OCI-LY3 (cell line): ENCODE data around the gene SORBS1.

Source experiments
- H2AFZ ChIP-seq: fragments of 200-600, 300-600 bp; shearing (Covaris generic); 2 replicates; pipeline ENCODE4 v1.6.0; 2014; ENCODE audit warnings: antibody characterized with exemption, low read depth, low read length
- H3K27ac ChIP-seq: fragments of 200-600, 300-600 bp; sonication (generic); 2 replicates; pipeline ENCODE4 v1.5.1; 2014; ENCODE audit warnings: mild to moderate bottlenecking, low read length, moderate library complexity, mixed read lengths
- H3K27me3 ChIP-seq: fragments of 200-600, 300-600 bp; sonication (generic); 2 replicates; pipeline ENCODE4 v1.6.1; 2014; ENCODE audit warnings: low read depth, low read length, mixed read lengths
- H3K36me3 ChIP-seq: fragments of 200-600, 300-600 bp; sonication (generic); replicated peaks from 2 replicates; pipeline ENCODE3; 2014; ENCODE audit warnings: low read depth, low read length, mixed read lengths
- H3K4me1 ChIP-seq: fragments of 300-600, 200-600 bp; sonication (generic); 2 replicates; pipeline ENCODE4 v1.6.1; 2014; ENCODE audit warnings: low read length, mixed read lengths
- H3K4me2 ChIP-seq: fragments of 200-600, 300-600 bp; sonication (generic); 2 replicates; pipeline ENCODE4 v1.6.1; 2014; ENCODE audit warnings: low read length, mixed read lengths
- H3K4me3 ChIP-seq: fragments of 300-600, 200-600 bp; sonication (generic); 2 replicates; pipeline ENCODE4 v1.5.1; 2014; ENCODE audit warnings: antibody characterized with exemption, mild to moderate bottlenecking, low read length, moderate library complexity
- H3K79me2 ChIP-seq: fragments of 300-600, 200-600 bp; shearing (Covaris generic); 2 replicates; pipeline ENCODE4 v1.6.1; 2014; ENCODE audit warnings: mild to moderate bottlenecking, low read length, mixed read lengths
- H3K9ac ChIP-seq: fragments of 300-600, 200-600 bp; shearing (Covaris generic); 2 replicates; pipeline ENCODE4 v1.6.0; 2014; ENCODE audit warnings: mild to moderate bottlenecking, low read length, moderate library complexity
- H3K9me3 ChIP-seq: fragments of 200-600, 300-600 bp; shearing (Covaris generic); 2 replicates; pipeline ENCODE4 v1.6.1; 2014; ENCODE audit warnings: low read length, mixed read lengths; ENCODE audit not compliant: insufficient read depth
- H4K20me1 ChIP-seq: fragments of 200-600, 300-600 bp; sonication (generic); 2 replicates; pipeline ENCODE4 v1.6.1; 2016; ENCODE audit warnings: low read length, mixed read lengths; ENCODE audit not compliant: insufficient read depth
- EZH2phosphoT487 ChIP-seq: fragments of 200-600 bp; shearing (Covaris generic); IDR thresholded peaks from 2 replicates; pipeline ENCODE4 v1.6.1; 2018; ENCODE audit warnings: antibody characterized with exemption, mixed run types, low read depth
- TF ChIP-seq, protein P1 (sequence below): fragments of 200-600, 300-600 bp; sonication (generic); IDR thresholded peaks from 2 replicates; pipeline ENCODE4 v1.5.1; 2014; ENCODE audit warnings: antibody characterized with exemption, low read length, low read depth

Gene SORBS1

GRCh38 chr10:95431900-95432342 lies 129.2 kb downstream of the SORBS1 start:
- no peak overlapping the region for H3K9ac ChIP-seq
- no peaks in the 10 kb centered on the region for H4K20me1 ChIP-seq
- H3K4me3 ChIP-seq, result no peak overlapping the region
- H3K4me2 ChIP-seq, result no peak overlapping the region
- H2AFZ ChIP-seq, result no peak overlapping the region
- no peaks in the 10 kb centered on the region for H3K27me3 ChIP-seq
- H3K9me3 ChIP-seq, result no peaks in the 10 kb centered on the region
- TF ChIP-seq EZH2phosphoT487, result no peak
- H3K27ac ChIP-seq, result no peak overlapping the region
- no peaks in the 10 kb centered on the region for H3K79me2 ChIP-seq
- H3K4me1 ChIP-seq, result 0 out of 2 replicates have a peak, but pooled peaks cover 3% of the 10 kb centered on the region
- H3K36me3 ChIP-seq, result no peaks in the 10 kb centered on the region

GRCh38 chr10:95430231-95430951 lies 130.8 kb downstream of the SORBS1 start:
- Histone ChIP-seq H4K20me1 (no peaks in the 10 kb centered on the region), H2AFZ (no peak overlapping the region), H3K27ac (no peak overlapping the region), H3K9ac (no peak overlapping the region), H3K36me3 (no peaks in the 10 kb centered on the region), H3K4me1 (0 out of 2 replicates have a peak, but pooled peaks cover 3% of the 10 kb centered on the region), H3K4me2 (peak overlapping the region; percentile 54), H3K4me3 (peak overlapping the region; percentile 24; the same call in 1 of the 2 replicates), H3K79me2 (no peaks in the 10 kb centered on the region), H3K27me3 (peaks cover 4% of the 10 kb centered on the region; the same call in 1 of the 2 replicates), H3K9me3 (no peaks in the 10 kb centered on the region)
- TF ChIP-seq EZH2phosphoT487, result no peak
- TF ChIP-seq, protein P1, sequence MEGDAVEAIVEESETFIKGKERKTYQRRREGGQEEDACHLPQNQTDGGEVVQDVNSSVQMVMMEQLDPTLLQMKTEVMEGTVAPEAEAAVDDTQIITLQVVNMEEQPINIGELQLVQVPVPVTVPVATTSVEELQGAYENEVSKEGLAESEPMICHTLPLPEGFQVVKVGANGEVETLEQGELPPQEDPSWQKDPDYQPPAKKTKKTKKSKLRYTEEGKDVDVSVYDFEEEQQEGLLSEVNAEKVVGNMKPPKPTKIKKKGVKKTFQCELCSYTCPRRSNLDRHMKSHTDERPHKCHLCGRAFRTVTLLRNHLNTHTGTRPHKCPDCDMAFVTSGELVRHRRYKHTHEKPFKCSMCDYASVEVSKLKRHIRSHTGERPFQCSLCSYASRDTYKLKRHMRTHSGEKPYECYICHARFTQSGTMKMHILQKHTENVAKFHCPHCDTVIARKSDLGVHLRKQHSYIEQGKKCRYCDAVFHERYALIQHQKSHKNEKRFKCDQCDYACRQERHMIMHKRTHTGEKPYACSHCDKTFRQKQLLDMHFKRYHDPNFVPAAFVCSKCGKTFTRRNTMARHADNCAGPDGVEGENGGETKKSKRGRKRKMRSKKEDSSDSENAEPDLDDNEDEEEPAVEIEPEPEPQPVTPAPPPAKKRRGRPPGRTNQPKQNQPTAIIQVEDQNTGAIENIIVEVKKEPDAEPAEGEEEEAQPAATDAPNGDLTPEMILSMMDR, result peak; percentile 80

DNA sequence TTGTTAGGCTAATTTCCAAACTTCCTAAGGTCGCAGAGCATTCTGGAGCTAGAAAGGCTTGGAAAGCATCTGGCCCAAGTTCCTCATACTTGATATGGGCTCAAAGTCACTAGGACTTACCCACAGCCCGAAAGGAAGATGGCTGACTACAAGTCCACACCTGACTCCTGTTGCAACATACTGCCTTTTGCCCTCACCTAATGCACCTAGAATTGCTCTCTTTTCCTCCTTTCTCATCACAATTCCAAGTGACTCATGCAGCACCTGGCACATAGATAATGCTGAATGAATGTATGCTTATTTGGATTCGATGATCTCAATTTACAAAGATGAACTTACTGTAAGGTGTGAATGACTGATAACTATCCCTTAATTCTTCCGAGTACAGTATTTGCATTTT lies 131.5 kb downstream of the SORBS1 start:
- no peak overlapping the region for H3K27ac ChIP-seq
- H2AFZ ChIP-seq, result no peak overlapping the region
- H3K4me1 ChIP-seq, result 0 out of 2 replicates have a peak, but pooled peaks cover 3% of the 10 kb centered on the region
- H3K4me2 ChIP-seq, result no peak overlapping the region; the same call in 1 of the 2 replicates
- H4K20me1 ChIP-seq, result no peaks in the 10 kb centered on the region
- H3K9ac ChIP-seq, result no peak overlapping the region
- no peak for TF ChIP-seq EZH2phosphoT487
- H3K36me3 ChIP-seq, result no peaks in the 10 kb centered on the region
- no peaks in the 10 kb centered on the region for H3K9me3 ChIP-seq
- peaks cover 7% of the 10 kb centered on the region; the same call in 1 of the 2 replicates for H3K27me3 ChIP-seq
- H3K79me2 ChIP-seq, result no peaks in the 10 kb centered on the region
- no peak overlapping the region for H3K4me3 ChIP-seq

DNA sequence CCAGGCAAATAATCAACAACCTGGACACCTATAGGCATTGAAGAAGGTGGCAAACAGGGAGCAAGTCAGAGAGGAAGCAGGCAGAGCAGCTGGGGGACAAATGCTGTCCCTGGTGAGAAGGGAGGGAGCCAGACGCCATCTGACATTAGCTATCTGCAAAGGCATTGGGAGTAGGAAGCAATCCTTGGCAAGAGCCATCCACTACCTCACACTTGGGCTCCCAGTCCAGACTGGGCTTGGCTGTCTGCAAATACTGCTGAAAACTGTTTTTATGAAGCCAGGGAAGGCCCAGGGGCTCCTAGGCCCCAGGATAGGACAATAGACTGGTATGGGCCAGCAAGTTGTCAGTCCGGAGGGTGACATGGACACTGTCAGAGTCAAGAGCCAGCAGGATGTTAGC lies 132.5 kb downstream of the SORBS1 start:
- TF ChIP-seq EZH2phosphoT487, result no peak
- TF ChIP-seq, protein P1, result no peak
- no peak overlapping the region for H2AFZ ChIP-seq

GRCh38 chr10:95426482-95426881 lies 134.7 kb downstream of the SORBS1 start:
- H3K4me1 ChIP-seq, result 0 out of 2 replicates have a peak, but pooled peaks cover 3% of the 10 kb centered on the region
- peaks cover 8% of the 10 kb centered on the region; the same call in 1 of the 2 replicates for H3K27me3 ChIP-seq
- no peak overlapping the region for H3K4me3 ChIP-seq
- no peaks in the 10 kb centered on the region for H4K20me1 ChIP-seq
- no peaks in the 10 kb centered on the region for H3K36me3 ChIP-seq
- no peaks in the 10 kb centered on the region for H3K9me3 ChIP-seq
- no peak overlapping the region for H3K27ac ChIP-seq
- TF ChIP-seq EZH2phosphoT487, result no peak
- TF ChIP-seq, protein P1, result no peak
- H3K4me2 ChIP-seq, result no peak overlapping the region
- no peak overlapping the region for H2AFZ ChIP-seq
- no peak overlapping the region for H3K9ac ChIP-seq
- no peaks in the 10 kb centered on the region for H3K79me2 ChIP-seq

More for the DNA sequence above, 132.5 kb downstream of the SORBS1 start:
- Histone ChIP-seq H3K79me2 (no peaks in the 10 kb centered on the region), H3K4me2 (no peak overlapping the region), H3K9me3 (no peaks in the 10 kb centered on the region), H3K27ac (no peak overlapping the region), H3K9ac (no peak overlapping the region), H3K4me1 (0 out of 2 replicates have a peak, but pooled peaks cover 3% of the 10 kb centered on the region), H4K20me1 (no peaks in the 10 kb centered on the region), H3K36me3 (no peaks in the 10 kb centered on the region), H3K4me3 (no peak overlapping the region), H3K27me3 (peaks cover 8% of the 10 kb centered on the region; the same call in 1 of the 2 replicates)
